ENCODE results near the gene ITPKC.

DNA sequence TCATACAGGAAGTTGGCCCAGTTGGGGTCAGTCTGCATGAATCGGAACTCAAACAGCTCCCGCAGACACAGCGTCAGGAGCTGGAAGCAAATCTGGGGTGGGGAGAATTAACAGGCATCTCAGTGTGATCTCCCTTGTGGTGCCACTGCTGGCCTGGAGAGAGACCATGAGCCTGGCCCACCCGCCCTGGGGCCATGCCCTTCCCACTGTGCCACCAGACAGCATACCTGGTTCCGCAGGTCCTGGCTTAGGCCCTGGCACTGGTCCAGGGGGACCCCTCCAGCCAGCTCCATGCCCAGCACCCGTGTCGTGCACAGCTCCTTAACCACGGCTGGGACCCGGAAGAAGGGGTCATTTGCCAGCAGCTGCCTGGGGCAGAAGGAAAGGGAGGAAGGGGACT, 16.8 kb upstream of the ITPKC start:
- TF ChIP-seq YY1 (IDR thresholded peaks at IDR 0.05; ENCODE audit: insufficient read depth, insufficient read length) = no peak
- no peak for TF ChIP-seq ZNF274 (IDR thresholded peaks at IDR 0.05; ENCODE audit: low read depth, low read length)
